ENCODE data around the gene PFKFB2.

The PFKFB2 gene

DNA sequence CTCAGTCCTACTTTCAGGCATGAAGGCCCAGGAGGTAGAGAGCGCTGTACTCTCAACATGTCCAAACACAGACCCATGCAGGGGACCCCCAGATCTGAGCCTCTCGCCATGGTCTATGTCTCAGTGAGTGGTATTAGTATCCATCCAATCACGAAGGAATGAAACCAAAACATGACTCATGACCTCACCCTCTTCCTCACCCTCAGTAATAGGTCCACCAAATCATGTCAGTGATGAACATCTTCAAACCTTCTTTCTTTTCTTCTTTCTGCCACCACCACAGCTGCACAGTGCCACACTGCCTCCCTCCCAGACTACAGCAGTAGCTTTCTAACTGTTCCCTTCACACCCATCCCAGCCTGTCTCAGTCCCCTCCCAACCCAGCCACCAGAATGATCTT, 37.3 kb upstream of the PFKFB2 start:
- no peaks in the 10 kb centered on the region for H3K36me3 ChIP-seq (ENCODE audit: control insufficient read depth, low read depth, low read length)
- no peaks in the 10 kb centered on the region for H3K9me3 ChIP-seq (ENCODE audit: control insufficient read depth, low read depth, low read length)
- H3K27me3 ChIP-seq (ENCODE audit: control insufficient read depth, insufficient read depth, low read length): no peaks in the 10 kb centered on the region
- H3K9ac ChIP-seq (ENCODE audit: low read length): no peak overlapping the region
- no peak overlapping the region for H3K4me3 ChIP-seq (ENCODE audit: low read length)
- no peaks in the 10 kb centered on the region for H3K4me1 ChIP-seq (ENCODE audit: control insufficient read depth, low read depth, low read length)
- no peak overlapping the region for H3K27ac ChIP-seq (ENCODE audit: low read length)

DNA sequence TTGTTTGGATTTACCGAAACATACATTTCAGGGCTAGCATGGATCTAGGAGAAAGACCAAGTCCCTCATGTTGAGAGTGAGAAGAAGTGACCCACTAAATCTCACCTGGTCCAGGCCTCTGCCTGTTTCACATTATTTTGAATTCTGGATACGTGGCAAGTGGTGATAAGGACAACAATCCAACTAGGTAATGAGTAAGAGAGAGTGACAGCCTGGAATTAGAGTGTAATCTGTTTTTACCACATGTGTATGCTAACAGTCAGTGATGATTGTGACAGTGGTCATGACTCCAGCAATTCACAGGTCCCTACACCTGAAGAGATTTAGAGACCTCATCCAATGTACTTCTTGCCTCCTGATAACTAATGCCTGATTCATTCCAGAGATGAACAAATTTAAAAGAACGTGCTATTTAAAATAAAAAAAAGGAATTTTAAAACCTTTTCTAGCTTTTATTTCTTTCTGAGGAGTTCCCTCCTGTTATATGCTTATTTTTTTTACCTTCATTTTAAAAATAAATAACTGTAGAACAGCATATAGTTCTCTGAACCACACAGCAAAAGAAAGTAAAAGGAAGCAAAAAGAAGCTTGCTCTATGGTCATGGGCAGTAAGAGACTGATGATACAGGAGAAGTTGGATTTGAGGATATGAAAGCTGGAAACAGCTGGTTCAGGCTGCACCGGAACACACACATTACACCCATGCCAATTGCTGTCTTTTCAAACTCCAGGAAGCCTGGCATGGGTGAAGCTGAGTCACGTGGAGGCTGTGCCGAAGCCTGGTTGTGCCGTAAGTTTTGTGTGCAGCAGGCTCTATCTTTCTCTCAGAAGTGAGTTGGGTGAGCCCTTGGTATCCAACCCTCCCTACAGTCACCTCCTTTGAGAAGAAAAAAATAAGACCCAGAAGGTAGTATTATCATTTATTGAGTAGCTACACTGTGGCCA, 35.2 kb upstream of the PFKFB2 start:
- Histone ChIP-seq H3K27ac (ENCODE audit: low read length) (no peak overlapping the region), H3K36me3 (ENCODE audit: control insufficient read depth, low read depth, low read length) (no peaks in the 10 kb centered on the region), H3K9me3 (ENCODE audit: control insufficient read depth, low read depth, low read length) (no peaks in the 10 kb centered on the region), H3K4me3 (ENCODE audit: low read length) (no peak overlapping the region), H3K9ac (ENCODE audit: low read length) (no peak overlapping the region), H3K27me3 (ENCODE audit: control insufficient read depth, insufficient read depth, low read length) (no peaks in the 10 kb centered on the region), H3K4me1 (ENCODE audit: control insufficient read depth, low read depth, low read length) (no peaks in the 10 kb centered on the region)

DNA sequence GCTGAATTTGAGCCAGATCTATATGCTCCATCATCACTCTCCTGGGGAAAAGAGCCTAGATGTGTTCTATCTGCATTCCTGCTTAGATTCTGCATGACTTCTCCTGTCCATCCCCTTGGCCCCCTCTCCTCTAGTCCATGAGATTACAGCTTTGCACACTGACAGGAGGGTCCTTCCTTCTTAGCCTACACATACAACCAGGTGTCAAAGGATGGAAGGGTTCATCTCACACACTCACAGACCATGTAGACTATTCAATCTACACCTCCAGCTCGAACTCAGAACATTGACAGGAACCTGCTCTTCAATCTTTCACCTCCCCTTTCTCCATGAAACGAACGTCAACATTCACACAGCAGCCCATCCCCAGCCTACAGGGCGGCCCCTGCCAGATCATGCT, 34.4 kb upstream of the PFKFB2 start:
- Histone ChIP-seq H3K27me3 (ENCODE audit: control insufficient read depth, insufficient read depth, low read length) (no peaks in the 10 kb centered on the region), H3K4me1 (ENCODE audit: control insufficient read depth, low read depth, low read length) (no peaks in the 10 kb centered on the region), H3K9me3 (ENCODE audit: control insufficient read depth, low read depth, low read length) (no peaks in the 10 kb centered on the region), H3K9ac (ENCODE audit: low read length) (no peak overlapping the region), H3K36me3 (ENCODE audit: control insufficient read depth, low read depth, low read length) (no peaks in the 10 kb centered on the region), H3K4me3 (ENCODE audit: low read length) (no peak overlapping the region), H3K27ac (ENCODE audit: low read length) (no peak overlapping the region)

DNA sequence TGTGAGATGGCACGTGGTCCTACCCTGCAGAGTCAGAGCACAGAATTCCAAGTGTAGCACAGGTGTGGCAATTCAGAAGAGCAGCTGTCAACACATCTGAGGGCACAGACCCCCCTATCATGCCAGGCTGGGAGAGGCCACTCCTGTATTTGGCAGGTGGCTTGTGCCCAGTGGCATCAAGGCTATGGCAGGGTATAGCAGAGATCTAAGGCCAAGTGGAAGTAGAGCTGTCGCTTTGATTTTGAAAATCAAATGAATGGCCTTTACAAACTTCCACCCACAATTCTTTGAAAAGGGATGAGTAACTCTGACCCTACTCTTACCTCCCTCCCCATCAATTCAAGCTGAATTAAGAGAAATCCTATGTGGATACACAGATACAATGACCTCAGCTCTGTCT, 33.9 kb upstream of the PFKFB2 start:
- Histone ChIP-seq H3K9ac (ENCODE audit: low read length) (no peak overlapping the region), H3K36me3 (ENCODE audit: control insufficient read depth, low read depth, low read length) (no peaks in the 10 kb centered on the region), H3K4me1 (ENCODE audit: control insufficient read depth, low read depth, low read length) (no peaks in the 10 kb centered on the region), H3K4me3 (ENCODE audit: low read length) (no peak overlapping the region), H3K9me3 (ENCODE audit: control insufficient read depth, low read depth, low read length) (no peaks in the 10 kb centered on the region), H3K27ac (ENCODE audit: low read length) (no peak overlapping the region), H3K27me3 (ENCODE audit: control insufficient read depth, insufficient read depth, low read length) (no peaks in the 10 kb centered on the region)

DNA sequence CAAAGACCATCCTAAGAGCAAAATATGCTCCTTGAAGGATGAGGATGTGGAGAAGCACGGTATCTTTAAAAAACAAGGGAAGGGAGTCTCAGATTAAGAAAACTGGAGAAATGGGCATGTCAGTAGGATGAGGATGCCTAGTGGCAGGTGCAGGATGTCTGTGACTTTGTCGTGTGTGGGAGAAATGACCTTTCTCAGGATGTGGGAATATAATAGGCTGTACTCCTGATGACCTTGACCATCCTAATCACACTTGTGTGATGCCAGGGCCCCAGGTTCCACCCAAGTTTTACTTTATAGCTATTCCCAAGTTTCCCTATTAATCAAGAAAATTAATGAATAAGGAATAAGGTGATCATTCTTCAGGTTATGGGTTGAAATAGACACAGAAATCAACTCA, 33.4 kb upstream of the PFKFB2 start:
- peaks cover 2% of the 10 kb centered on the region for H3K4me1 ChIP-seq (ENCODE audit: control insufficient read depth, low read depth, low read length)
- H3K27ac ChIP-seq (ENCODE audit: low read length): no peak overlapping the region
- no peaks in the 10 kb centered on the region for H3K36me3 ChIP-seq (ENCODE audit: control insufficient read depth, low read depth, low read length)
- no peaks in the 10 kb centered on the region for H3K27me3 ChIP-seq (ENCODE audit: control insufficient read depth, insufficient read depth, low read length)
- H3K9ac ChIP-seq (ENCODE audit: low read length): no peak overlapping the region
- H3K4me3 ChIP-seq (ENCODE audit: low read length): no peak overlapping the region
- H3K9me3 ChIP-seq (ENCODE audit: control insufficient read depth, low read depth, low read length): no peaks in the 10 kb centered on the region

DNA sequence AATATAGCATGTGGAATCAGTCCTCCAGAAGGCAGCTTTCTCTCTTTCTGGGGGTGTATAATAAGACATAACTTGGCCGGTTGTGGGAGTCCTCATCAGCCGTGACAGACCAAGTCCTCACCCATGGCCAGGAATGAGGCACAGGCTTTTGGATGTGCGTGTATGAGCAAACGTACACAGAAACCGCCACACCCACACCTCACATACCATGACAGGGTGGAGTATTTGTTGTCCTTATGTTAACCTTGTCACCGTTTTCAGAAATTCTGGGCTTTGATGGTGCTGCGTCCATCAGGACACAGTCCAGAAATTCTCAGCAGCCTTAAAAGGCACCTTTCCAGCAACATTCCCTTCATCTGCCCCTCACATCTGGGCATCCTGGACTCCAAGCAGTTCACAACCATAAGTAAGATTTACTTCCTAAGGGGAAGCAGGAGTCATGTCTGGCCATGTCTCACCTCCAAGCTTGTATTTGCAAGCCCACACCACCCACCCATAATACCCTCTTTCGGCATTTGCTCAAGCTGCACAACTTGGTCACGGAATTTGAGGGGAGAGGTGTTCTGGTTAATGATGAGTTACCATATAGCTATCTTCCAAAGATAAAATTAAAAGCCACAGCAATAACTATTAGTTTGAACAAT, 32.9 kb upstream of the PFKFB2 start:
- Histone ChIP-seq H3K9ac (ENCODE audit: low read length) (no peak overlapping the region), H3K36me3 (ENCODE audit: control insufficient read depth, low read depth, low read length) (no peaks in the 10 kb centered on the region), H3K9me3 (ENCODE audit: control insufficient read depth, low read depth, low read length) (no peaks in the 10 kb centered on the region), H3K4me1 (ENCODE audit: control insufficient read depth, low read depth, low read length) (peaks cover 5% of the 10 kb centered on the region), H3K4me3 (ENCODE audit: low read length) (no peak overlapping the region), H3K27ac (ENCODE audit: low read length) (no peak overlapping the region), H3K27me3 (ENCODE audit: control insufficient read depth, insufficient read depth, low read length) (no peaks in the 10 kb centered on the region)

DNA sequence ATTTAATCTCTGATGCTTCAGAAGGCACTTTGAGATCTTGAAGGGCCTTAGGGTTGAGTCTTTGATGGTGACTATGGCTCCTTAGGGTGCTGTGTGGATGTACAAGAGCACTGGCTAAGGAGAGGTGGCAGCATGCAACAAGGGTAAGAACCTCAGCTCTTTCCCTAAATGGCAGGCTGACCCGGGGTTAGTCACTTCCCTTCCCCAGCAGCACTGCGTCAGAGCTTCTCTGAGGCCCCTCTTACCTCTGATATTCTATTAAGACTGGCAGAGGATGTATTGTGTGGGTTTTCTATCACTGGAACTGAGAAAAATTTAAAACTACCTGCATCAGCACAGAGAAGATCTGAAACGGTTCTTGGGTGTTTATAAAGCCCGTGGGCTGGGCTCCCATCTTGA, 32.4 kb upstream of the PFKFB2 start:
- H3K27ac ChIP-seq (ENCODE audit: low read length): no peak overlapping the region
- H3K9me3 ChIP-seq (ENCODE audit: control insufficient read depth, low read depth, low read length): no peaks in the 10 kb centered on the region

DNA sequence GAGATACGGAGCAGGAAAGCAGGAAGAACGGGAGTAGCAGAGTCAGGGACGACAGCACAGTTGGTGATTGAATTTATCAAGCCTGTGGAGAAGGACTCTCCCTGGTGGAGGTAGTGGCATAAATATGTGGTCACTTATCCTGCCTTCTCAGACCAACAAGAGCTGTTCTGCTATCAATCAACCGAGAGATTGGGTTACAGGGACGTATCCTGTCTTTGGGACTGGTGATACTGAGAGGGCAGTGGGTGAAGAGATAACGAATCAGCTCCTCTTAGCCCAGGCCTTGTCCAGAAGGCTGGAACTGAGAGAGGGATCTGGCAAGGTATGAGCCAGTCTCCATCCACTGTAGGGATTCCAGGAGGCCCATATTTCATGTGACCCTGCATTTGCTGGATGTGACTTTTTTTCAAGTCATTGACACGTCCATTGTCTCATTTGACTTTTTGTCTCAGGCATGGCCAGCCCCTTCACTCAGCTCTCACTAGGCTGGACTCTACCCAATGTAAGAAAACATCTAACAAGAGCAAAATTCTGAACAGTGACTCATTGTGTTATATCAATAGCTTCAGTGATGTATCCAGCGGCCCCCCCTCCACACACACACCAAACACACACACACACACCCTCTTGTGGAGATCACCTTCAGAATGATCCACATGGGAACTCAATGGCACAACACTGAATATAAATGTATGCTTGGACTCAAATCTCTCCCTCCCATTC, 31.8 kb upstream of the PFKFB2 start:
- Histone ChIP-seq H3K4me3 (ENCODE audit: low read length) (no peak overlapping the region), H3K9ac (ENCODE audit: low read length) (no peak overlapping the region), H3K27me3 (ENCODE audit: control insufficient read depth, insufficient read depth, low read length) (no peaks in the 10 kb centered on the region), H3K27ac (ENCODE audit: low read length) (no peak overlapping the region), H3K9me3 (ENCODE audit: control insufficient read depth, low read depth, low read length) (no peaks in the 10 kb centered on the region), H3K36me3 (ENCODE audit: control insufficient read depth, low read depth, low read length) (no peaks in the 10 kb centered on the region), H3K4me1 (ENCODE audit: control insufficient read depth, low read depth, low read length) (peaks cover 17% of the 10 kb centered on the region)

More for the DNA sequence above, 32.4 kb upstream of the PFKFB2 start:
- no peak overlapping the region for H3K9ac ChIP-seq (ENCODE audit: low read length)
- H3K4me1 ChIP-seq (ENCODE audit: control insufficient read depth, low read depth, low read length): peaks cover 11% of the 10 kb centered on the region
- no peaks in the 10 kb centered on the region for H3K36me3 ChIP-seq (ENCODE audit: control insufficient read depth, low read depth, low read length)
- H3K27me3 ChIP-seq (ENCODE audit: control insufficient read depth, insufficient read depth, low read length): no peaks in the 10 kb centered on the region
- no peak overlapping the region for H3K4me3 ChIP-seq (ENCODE audit: low read length)

DNA sequence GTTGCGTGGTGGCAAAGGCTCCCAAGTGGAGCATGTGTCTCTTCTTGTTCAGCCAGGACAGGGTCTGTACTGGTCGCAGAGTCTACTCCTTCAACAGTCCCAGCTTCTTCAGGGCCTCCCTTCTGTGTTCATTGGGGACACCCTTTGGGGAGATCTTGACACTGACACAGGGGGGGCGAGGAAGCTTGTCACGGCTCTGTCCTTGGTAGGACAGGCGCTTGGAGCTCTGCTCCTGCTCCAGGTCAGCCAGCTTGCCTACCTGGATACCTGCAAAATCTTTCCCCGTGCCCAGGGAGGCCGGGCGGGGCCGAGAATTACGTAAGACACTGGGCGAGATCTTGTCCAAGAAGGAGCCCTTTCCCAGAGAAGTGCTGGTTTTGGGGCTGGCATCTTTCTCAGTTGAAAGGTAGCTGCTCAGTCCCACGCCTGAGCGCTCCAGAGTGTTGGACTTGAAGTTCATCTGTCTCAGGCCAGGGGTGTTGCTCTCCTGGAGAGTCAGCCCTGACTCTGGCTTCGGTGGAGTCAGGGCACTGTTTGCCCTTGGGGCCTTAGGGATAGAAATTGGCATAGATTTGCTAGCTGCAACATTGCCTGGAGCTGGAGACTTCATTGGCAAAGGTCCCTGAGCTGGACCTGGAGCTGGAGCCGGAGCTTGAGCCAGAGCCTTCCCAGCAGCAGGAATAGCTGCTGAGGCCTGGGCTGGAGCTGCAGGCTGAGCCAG, 31.0 kb upstream of the PFKFB2 start:
- Histone ChIP-seq H3K9ac (ENCODE audit: low read length) (no peak overlapping the region), H3K4me3 (ENCODE audit: low read length) (no peak overlapping the region), H3K9me3 (ENCODE audit: control insufficient read depth, low read depth, low read length) (no peaks in the 10 kb centered on the region), H3K27ac (ENCODE audit: low read length) (no peak overlapping the region), H3K27me3 (ENCODE audit: control insufficient read depth, insufficient read depth, low read length) (no peaks in the 10 kb centered on the region), H3K36me3 (ENCODE audit: control insufficient read depth, low read depth, low read length) (peaks cover 3% of the 10 kb centered on the region), H3K4me1 (ENCODE audit: control insufficient read depth, low read depth, low read length) (peaks cover 17% of the 10 kb centered on the region)

DNA sequence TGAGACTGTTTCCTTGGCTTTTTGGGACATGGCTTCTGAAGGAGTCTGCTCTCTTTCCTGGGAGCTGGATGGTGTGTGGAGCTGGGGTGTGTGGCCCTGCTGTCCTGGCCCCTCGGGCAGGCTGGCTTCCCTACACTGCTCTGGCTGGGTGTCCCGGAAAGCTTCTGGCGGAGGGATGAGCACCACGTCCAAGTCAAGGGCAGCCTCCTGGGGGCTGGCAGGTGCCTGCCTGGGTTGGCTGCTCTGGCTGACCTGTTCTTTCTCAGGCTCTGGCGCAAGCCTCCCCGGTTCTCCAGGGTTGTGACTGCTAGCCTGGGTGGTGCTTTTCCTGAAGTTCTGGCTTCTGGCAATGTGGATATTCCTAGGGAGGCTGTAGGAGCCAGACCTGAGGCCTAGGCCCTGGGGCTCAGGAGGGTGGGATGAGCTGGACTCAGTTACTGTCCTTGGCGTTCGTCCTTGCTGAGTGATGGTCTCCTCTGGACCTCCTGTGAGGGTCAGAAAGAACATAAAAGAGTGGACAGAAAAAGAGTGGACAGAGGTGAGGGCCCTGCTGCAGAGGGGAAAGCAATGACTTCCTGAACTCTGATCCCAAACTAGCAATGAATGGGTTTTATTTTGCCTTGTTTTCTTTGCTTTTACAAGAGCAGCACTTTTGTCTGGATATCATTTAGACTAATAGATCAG, 29.9 kb upstream of the PFKFB2 start:
- peaks cover 17% of the 10 kb centered on the region for H3K4me1 ChIP-seq (ENCODE audit: control insufficient read depth, low read depth, low read length)
- H3K9ac ChIP-seq (ENCODE audit: low read length): no peak overlapping the region

More for the DNA sequence above, 29.9 kb upstream of the PFKFB2 start:
- Histone ChIP-seq H3K27ac (ENCODE audit: low read length) (no peak overlapping the region), H3K9me3 (ENCODE audit: control insufficient read depth, low read depth, low read length) (no peaks in the 10 kb centered on the region), H3K4me3 (ENCODE audit: low read length) (no peak overlapping the region), H3K27me3 (ENCODE audit: control insufficient read depth, insufficient read depth, low read length) (no peaks in the 10 kb centered on the region), H3K36me3 (ENCODE audit: control insufficient read depth, low read depth, low read length) (peaks cover 3% of the 10 kb centered on the region)

Measured in iPS-18a (cell line).